Lower leg skin (tissue), 4 donors: ENCODE measurements around the gene CD209. TPM values are rescaled to one million over a fixed set of nuclear protein-coding genes. Genes with fewer than 3 reads are reported as not detected.

Experiments
- DNase-seq, 2 donors: peaks; one replicate each; pipeline ENCODE4 v3.0.0-alpha.2; 2019; ENCODE audit warnings: low spot score in 2 of 2
- H3K4me3 ChIP-seq: fragments of 200-600 bp; sonication (generic); 2 replicates; pipeline ENCODE4 v1.5.1; 2017; ENCODE audit warnings: mild to moderate bottlenecking, low read depth; ENCODE audit not compliant: poor library complexity, severe bottlenecking
- POLR2A ChIP-seq, 2 donors: fragments of 450-650 bp; IDR thresholded peaks; one replicate each; pipeline ENCODE4 v1.6.1; 2016 to 2017; ENCODE audit warnings: antibody characterized with exemption in 2 of 2, mild to moderate bottlenecking in 1 of 2, moderate library complexity in 1 of 2
- WGBS, 2 donors: methylation state at CpG; one replicate each; pipeline ENCODE4 v1.1.5; 2018; 5-methylcytosine and 5-hydroxymethylcytosine counted together
- intact Hi-C: fragments of 100-400 bp; cut with DNase I; formaldehyde crosslinking; loops from one replicate; pipeline ENCODE4 v1.15.0; 2023; ENCODE audit warnings: low total_unique reads
- total RNA-seq, 4 donors: library from RNA; depleted of rRNA; stranded (reverse); fragments of >200 nt; gene quantifications; one replicate each; pipeline ENCODE4 v1.1.0, GENCODE V29; 2016
- TF ChIP-seq, protein P1 (sequence below), 3 donors: fragments of 450-650 bp; IDR thresholded peaks; one replicate each; pipeline ENCODE4 v1.5.1; 2016; ENCODE audit warnings: antibody characterized with exemption in 3 of 3, mild to moderate bottlenecking in 3 of 3, moderate library complexity in 2 of 3

The CD209 gene
- total RNA-seq, 4 donors from 2014 or later: 0.55 to 2.1 (median 1.4) TPM

DNA sequence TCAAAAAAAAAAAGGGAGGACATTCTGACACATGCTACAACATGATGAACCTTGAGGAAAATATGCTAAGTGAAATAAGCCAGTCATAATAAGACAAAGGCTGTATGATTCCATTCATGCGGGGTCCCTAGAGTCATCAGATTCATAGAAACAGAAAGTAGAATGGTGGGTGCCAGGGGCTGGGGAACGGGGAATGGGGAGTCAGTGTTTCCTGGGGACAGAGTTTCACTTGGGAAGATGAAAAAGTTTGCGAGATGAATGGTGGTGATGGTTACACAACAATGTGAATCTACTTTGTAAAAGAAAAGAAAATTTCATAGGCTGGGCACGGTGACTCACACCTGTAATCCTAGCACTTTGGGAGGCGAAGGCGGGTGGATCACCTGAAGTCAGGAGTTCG, 9.3 kb downstream of the CD209 start:
- DNase-seq: no peak
- H3K4me3 ChIP-seq: no peak overlapping the region
- TF ChIP-seq POLR2A (IDR thresholded peaks at IDR 0.05): no peak
- TF ChIP-seq, protein P1, sequence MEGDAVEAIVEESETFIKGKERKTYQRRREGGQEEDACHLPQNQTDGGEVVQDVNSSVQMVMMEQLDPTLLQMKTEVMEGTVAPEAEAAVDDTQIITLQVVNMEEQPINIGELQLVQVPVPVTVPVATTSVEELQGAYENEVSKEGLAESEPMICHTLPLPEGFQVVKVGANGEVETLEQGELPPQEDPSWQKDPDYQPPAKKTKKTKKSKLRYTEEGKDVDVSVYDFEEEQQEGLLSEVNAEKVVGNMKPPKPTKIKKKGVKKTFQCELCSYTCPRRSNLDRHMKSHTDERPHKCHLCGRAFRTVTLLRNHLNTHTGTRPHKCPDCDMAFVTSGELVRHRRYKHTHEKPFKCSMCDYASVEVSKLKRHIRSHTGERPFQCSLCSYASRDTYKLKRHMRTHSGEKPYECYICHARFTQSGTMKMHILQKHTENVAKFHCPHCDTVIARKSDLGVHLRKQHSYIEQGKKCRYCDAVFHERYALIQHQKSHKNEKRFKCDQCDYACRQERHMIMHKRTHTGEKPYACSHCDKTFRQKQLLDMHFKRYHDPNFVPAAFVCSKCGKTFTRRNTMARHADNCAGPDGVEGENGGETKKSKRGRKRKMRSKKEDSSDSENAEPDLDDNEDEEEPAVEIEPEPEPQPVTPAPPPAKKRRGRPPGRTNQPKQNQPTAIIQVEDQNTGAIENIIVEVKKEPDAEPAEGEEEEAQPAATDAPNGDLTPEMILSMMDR (IDR thresholded peaks at IDR 0.05): no peak
- intact Hi-C loops: no loop called here
- 81 to 85% methylated on average over 7 of the region's 7 CpGs for WGBS, 2 donors

DNA sequence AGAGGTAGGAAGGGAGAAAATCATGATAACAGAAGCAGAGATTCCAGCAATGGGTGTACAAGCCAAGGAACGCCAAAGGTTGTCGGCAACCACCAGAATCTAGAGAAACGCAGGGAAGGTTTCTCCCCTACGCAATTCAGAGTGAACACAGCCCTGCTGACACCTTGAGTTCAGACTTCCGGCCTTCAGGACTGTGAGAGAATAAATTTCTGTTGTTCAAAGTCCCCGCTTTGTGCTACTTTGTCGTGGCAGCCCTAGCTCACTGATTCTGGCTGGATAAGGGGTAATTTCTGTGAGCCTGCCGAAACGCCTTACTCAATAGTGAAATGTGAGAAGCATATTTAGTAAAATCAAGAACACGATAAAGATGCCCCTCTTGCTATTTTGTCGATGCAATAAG, 10.1 kb downstream of the CD209 start:
- 84 to 87% methylated on average over 11 of the region's 11 CpGs for WGBS, 2 donors
- TF ChIP-seq, protein P1 (IDR thresholded peaks at IDR 0.05): no peak
- TF ChIP-seq POLR2A (IDR thresholded peaks at IDR 0.05): no peak
- H3K4me3 ChIP-seq: no peak overlapping the region
- no peak for DNase-seq
- intact Hi-C loops: no loop called here

GRCh38 chr19:7736148-7736547, 11.2 kb downstream of the CD209 start:
- no peak for TF ChIP-seq POLR2A (IDR thresholded peaks at IDR 0.05)
- TF ChIP-seq, protein P1 (IDR thresholded peaks at IDR 0.05): no peak
- whole genome bisulfite sequencing, 2 donors: 60 to 68% methylated on average over 1 of the region's 1 CpG
- H3K4me3 ChIP-seq: no peak overlapping the region
- intact Hi-C loops: no loop called here
- DNase-seq: no peak

DNA sequence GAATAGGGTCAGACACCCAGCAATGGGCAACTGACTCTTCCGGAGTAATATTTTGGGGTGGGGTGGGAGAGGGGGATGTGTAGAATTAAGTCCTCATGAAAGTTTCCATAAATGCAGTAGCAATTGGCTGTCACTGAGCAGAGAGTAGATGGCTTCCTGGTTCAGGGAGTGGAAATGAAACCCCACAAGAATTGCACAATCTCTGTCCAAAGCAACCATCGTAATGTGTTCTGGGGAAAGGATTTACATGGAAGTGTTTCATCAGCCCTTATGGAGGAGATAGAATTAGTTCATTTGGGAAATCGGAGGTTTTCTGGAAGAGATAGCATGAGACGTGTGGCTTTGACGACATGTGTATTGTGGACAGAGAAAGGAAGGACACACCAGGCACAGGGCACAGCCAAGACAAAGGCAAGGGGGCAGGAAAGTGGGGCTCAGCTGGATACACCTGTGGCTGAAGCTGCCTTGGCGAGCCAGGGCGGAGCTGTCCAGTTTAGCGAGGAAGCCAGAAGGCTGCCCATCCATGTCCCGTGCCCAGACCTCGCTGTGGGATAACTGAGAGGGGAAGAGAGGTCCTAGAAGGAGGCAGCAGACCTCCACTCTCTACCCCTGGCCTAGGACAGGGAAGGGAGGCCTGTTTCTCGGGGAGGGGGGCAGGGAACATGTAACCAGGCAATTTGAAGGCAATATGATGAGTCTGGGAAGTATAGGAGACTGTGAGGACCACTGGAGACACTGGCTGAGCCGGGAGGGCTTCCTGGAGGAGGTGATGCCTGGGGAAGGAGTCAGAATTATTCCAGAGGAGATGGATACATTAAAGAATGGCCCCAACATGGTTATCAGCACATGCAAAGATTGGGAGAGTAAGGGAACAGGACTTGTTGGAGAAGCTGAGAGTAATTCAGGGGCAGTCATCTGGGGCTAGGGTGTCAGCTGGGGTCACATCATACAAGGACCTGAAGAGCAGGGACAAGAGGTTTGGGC, 12.8 kb downstream of the CD209 start:
- no peak overlapping the region for H3K4me3 ChIP-seq
- no peak for DNase-seq
- 51 to 57% methylated on average over 12 of the region's 12 CpGs for WGBS, 2 donors
- intact Hi-C loops: no loop called here
- no peak for TF ChIP-seq POLR2A (IDR thresholded peaks at IDR 0.05)
- TF ChIP-seq, protein P1 (IDR thresholded peaks at IDR 0.05): no peak

DNA sequence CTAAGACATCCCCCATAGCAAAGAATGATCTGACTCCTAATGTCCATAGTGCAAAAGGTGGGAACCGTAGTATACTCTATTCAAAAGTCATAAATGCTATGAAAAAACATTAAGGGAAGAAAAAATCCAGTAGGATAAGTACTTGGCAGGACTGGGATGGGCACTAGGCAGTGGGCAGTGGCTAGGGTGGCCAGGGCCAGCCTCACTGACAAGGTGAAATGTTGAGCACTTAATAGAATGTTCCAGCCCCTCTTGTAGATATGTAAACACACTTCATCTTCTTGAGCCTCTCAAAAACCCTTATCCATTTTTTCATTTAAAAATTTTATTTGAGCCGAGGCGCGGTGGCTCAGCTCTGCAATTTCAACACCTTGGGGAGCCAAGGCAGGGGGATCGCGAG, 14.0 kb downstream of the CD209 start:
- 68 to 71% methylated on average over 6 of the region's 6 CpGs for WGBS, 2 donors
- intact Hi-C loops: no loop called here
- DNase-seq: no peak
- TF ChIP-seq, protein P1 (IDR thresholded peaks at IDR 0.05): no peak
- no peak for TF ChIP-seq POLR2A (IDR thresholded peaks at IDR 0.05)
- no peak overlapping the region for H3K4me3 ChIP-seq
